GM23338 (cell line): Measurements from ENCODE around the gene TAF1D. TPM values are rescaled to one million over a fixed set of nuclear protein-coding genes. Genes with fewer than 3 reads are reported as not detected.

Experiments
- ATAC-seq: fragments of 200-7000 bp; cut with Tn5 transposase; 3 replicates; pipeline ENCODE4 v1.9.1; 2020
- DNase-seq: peaks from one replicate; pipeline ENCODE4 v3.0.0-alpha.2; 2015; ENCODE audit warnings: low spot score
- H2AFZ ChIP-seq: fragments of 200-600 bp; sonication (generic); 2 replicates; pipeline ENCODE4 v1.8.0; 2016; ENCODE audit warnings: antibody characterized with exemption, mild to moderate bottlenecking, moderate library complexity
- H3F3A ChIP-seq: fragments of 200-600 bp; sonication (generic); replicated peaks from 2 replicates; pipeline ENCODE4 v1.8.0; 2017; ENCODE audit warnings: antibody characterized with exemption, mixed run types, low read depth
- H3K27ac ChIP-seq: fragments of 200-600 bp; sonication (generic); 2 replicates; pipeline ENCODE4 v1.6.1; 2016; ENCODE audit warnings: low read depth
- H3K27me3 ChIP-seq: fragments of 200-600 bp; sonication (generic); 2 replicates; pipeline ENCODE4 v1.8.0; 2016; ENCODE audit warnings: mild to moderate bottlenecking, mixed run types, moderate library complexity; ENCODE audit not compliant: insufficient read depth
- H3K36me3 ChIP-seq: fragments of 200-600 bp; sonication (generic); 2 replicates; pipeline ENCODE4 v1.8.0; 2016; ENCODE audit warnings: mild to moderate bottlenecking; ENCODE audit not compliant: insufficient read depth
- H3K4me1 ChIP-seq: fragments of 200-600 bp; sonication (generic); 2 replicates; pipeline ENCODE4 v1.8.0; 2016; ENCODE audit warnings: mild to moderate bottlenecking, moderate library complexity; ENCODE audit not compliant: insufficient read depth
- H3K4me2 ChIP-seq: fragments of 200-600 bp; sonication (generic); 2 replicates; pipeline ENCODE4 v1.7.1; 2017; ENCODE audit warnings: mixed run types
- H3K4me3 ChIP-seq: fragments of 200-600 bp; sonication (generic); 2 replicates; pipeline ENCODE4 v1.6.1; 2016; ENCODE audit warnings: mixed run types
- H3K79me2 ChIP-seq: fragments of 200-600 bp; sonication (generic); replicated peaks from 2 replicates; pipeline ENCODE4 v1.8.0; 2017; ENCODE audit warnings: mild to moderate bottlenecking; ENCODE audit not compliant: insufficient read depth
- H3K9me2 ChIP-seq: fragments of 200-600 bp; sonication (generic); 2 replicates; pipeline ENCODE4 v1.8.0; 2017; ENCODE audit not compliant: insufficient read depth
- H4K20me1 ChIP-seq: fragments of 200-600 bp; sonication (generic); replicated peaks from 2 replicates; pipeline ENCODE4 v1.8.0; 2017; ENCODE audit warnings: mild to moderate bottlenecking; ENCODE audit not compliant: insufficient read depth
- H3K27ac Mint-ChIP-seq: 2 replicates; pipeline ENCODE4 v1.8.0; 2020; ENCODE audit warnings: inconsistent platforms, mild to moderate bottlenecking, moderate library complexity, mixed read lengths
- H3K27me3 Mint-ChIP-seq: 3 replicates; pipeline ENCODE4 v1.8.0; 2022; ENCODE audit warnings: low read depth, mild to moderate bottlenecking, moderate library complexity, mixed read lengths, inconsistent platforms; ENCODE audit not compliant: insufficient read depth, poor library complexity
- H3K36me3 Mint-ChIP-seq: 3 replicates; pipeline ENCODE4 v1.8.0; 2021; ENCODE audit warnings: low read depth, mild to moderate bottlenecking, inconsistent platforms, moderate library complexity, mixed read lengths
- H3K4me1 Mint-ChIP-seq: 3 replicates; pipeline ENCODE4 v1.8.0; 2020; ENCODE audit warnings: mild to moderate bottlenecking, inconsistent platforms, mixed read lengths
- H3K4me3 Mint-ChIP-seq: 3 replicates; pipeline ENCODE4 v1.8.0; 2021; ENCODE audit warnings: moderate library complexity, mild to moderate bottlenecking, inconsistent platforms, mixed read lengths
- H3K9me3 Mint-ChIP-seq: 3 replicates; pipeline ENCODE4 v1.8.0; 2020; ENCODE audit warnings: moderate library complexity, mild to moderate bottlenecking, inconsistent platforms, mixed read lengths
- CREB1 ChIP-seq: fragments of 250-450 bp; sonication (Bioruptor Pico); IDR thresholded peaks from 2 replicates; pipeline ENCODE4 v1.5.0; 2020; ENCODE audit warnings: low read depth, mild to moderate bottlenecking, moderate library complexity
- EZH2 ChIP-seq: fragments of 200-600 bp; sonication (generic); IDR thresholded peaks from one replicate; pipeline ENCODE4 v1.8.0; 2017; ENCODE audit warnings: antibody characterized with exemption, mild to moderate bottlenecking, low read depth; ENCODE audit not compliant: unreplicated experiment
- EZH2phosphoT487 ChIP-seq: fragments of 200-600 bp; sonication (generic); IDR thresholded peaks from one replicate; pipeline ENCODE4 v1.8.1; 2018; ENCODE audit warnings: antibody characterized with exemption; ENCODE audit not compliant: unreplicated experiment
- JUNB ChIP-seq: IDR thresholded peaks from one replicate; pipeline ENCODE4 v1.6.1; 2016; ENCODE audit warnings: antibody characterized with exemption; ENCODE audit not compliant: unreplicated experiment
- REST ChIP-seq: IDR thresholded peaks from one replicate; pipeline ENCODE4 v1.6.1; 2018; ENCODE audit warnings: antibody characterized with exemption; ENCODE audit not compliant: unreplicated experiment
- STAT1 ChIP-seq: IDR thresholded peaks from one replicate; pipeline ENCODE4 v1.6.1; 2016; ENCODE audit warnings: antibody characterized with exemption; ENCODE audit not compliant: unreplicated experiment
- ZNF114 ChIP-seq: fragments of 250-450 bp; sonication (Bioruptor Pico); IDR thresholded peaks from 2 replicates; pipeline ENCODE4 v1.5.0; 2020; ENCODE audit warnings: mild to moderate bottlenecking, moderate library complexity
- ZNF331 ChIP-seq: fragments of 250-450 bp; sonication (Bioruptor Pico); IDR thresholded peaks from 2 replicates; pipeline ENCODE4 v1.5.0; 2020; ENCODE audit warnings: low read depth, mild to moderate bottlenecking, moderate library complexity
- polyA plus RNA-seq: library from polyadenylated mRNA; unstranded; fragments of >200 nt; fragmentation: Nextera tagmentation; extraction: Ambion mirVana; gene quantifications from 2 replicates; pipeline ENCODE4 v1.2.1, GENCODE V29; 2016
- total RNA-seq: library from RNA; depleted of rRNA; stranded (reverse); fragments of >200 nt; shearing (Covaris generic); gene quantifications from 2 replicates; pipeline ENCODE4 v1.2.3, GENCODE V29; 2014
- TF ChIP-seq, protein P1 (sequence below): fragments of 250-450 bp; sonication (Bioruptor Pico); IDR thresholded peaks from 2 replicates; pipeline ENCODE4 v1.5.0; 2020; ENCODE audit warnings: mild to moderate bottlenecking, moderate library complexity

Gene TAF1D
- total and polyA plus RNA-seq, 2 experiments from 2014 or later = 240 to 246 TPM

- no peak for DNase-seq
These were observed 43.7 kb downstream of the TAF1D start for GRCh38 chr11:93697611-93698010.

More at GRCh38 chr11:93697611-93698010, 43.7 kb downstream of the TAF1D start:
- Histone ChIP-seq H3F3A (no peaks in the 10 kb centered on the region), H4K20me1 (0 out of 2 replicates have a peak, but pooled peaks cover 4% of the 10 kb centered on the region), H2AFZ (no peak overlapping the region), H3K27me3 (no peaks in the 10 kb centered on the region), H3K27ac (no peak overlapping the region), H3K4me2 (no peak overlapping the region), H3K4me3 (no peak overlapping the region), H3K79me2 (no peaks in the 10 kb centered on the region), H3K9me2 (no peaks in the 10 kb centered on the region), H3K36me3 (peaks cover 62% of the 10 kb centered on the region), H3K4me1 (no peaks in the 10 kb centered on the region)
- H3K4me3 Mint-ChIP-seq = no peak overlapping the region
- TF ChIP-seq STAT1 (no peak), CREB1 (no peak), ZNF331 (CRISPR knock-in tag) (no peak), JUNB (no peak), EZH2 (no peak), REST (no peak), EZH2phosphoT487 (no peak), ZNF114 (CRISPR knock-in tag) (no peak)
- TF ChIP-seq, protein P1, sequence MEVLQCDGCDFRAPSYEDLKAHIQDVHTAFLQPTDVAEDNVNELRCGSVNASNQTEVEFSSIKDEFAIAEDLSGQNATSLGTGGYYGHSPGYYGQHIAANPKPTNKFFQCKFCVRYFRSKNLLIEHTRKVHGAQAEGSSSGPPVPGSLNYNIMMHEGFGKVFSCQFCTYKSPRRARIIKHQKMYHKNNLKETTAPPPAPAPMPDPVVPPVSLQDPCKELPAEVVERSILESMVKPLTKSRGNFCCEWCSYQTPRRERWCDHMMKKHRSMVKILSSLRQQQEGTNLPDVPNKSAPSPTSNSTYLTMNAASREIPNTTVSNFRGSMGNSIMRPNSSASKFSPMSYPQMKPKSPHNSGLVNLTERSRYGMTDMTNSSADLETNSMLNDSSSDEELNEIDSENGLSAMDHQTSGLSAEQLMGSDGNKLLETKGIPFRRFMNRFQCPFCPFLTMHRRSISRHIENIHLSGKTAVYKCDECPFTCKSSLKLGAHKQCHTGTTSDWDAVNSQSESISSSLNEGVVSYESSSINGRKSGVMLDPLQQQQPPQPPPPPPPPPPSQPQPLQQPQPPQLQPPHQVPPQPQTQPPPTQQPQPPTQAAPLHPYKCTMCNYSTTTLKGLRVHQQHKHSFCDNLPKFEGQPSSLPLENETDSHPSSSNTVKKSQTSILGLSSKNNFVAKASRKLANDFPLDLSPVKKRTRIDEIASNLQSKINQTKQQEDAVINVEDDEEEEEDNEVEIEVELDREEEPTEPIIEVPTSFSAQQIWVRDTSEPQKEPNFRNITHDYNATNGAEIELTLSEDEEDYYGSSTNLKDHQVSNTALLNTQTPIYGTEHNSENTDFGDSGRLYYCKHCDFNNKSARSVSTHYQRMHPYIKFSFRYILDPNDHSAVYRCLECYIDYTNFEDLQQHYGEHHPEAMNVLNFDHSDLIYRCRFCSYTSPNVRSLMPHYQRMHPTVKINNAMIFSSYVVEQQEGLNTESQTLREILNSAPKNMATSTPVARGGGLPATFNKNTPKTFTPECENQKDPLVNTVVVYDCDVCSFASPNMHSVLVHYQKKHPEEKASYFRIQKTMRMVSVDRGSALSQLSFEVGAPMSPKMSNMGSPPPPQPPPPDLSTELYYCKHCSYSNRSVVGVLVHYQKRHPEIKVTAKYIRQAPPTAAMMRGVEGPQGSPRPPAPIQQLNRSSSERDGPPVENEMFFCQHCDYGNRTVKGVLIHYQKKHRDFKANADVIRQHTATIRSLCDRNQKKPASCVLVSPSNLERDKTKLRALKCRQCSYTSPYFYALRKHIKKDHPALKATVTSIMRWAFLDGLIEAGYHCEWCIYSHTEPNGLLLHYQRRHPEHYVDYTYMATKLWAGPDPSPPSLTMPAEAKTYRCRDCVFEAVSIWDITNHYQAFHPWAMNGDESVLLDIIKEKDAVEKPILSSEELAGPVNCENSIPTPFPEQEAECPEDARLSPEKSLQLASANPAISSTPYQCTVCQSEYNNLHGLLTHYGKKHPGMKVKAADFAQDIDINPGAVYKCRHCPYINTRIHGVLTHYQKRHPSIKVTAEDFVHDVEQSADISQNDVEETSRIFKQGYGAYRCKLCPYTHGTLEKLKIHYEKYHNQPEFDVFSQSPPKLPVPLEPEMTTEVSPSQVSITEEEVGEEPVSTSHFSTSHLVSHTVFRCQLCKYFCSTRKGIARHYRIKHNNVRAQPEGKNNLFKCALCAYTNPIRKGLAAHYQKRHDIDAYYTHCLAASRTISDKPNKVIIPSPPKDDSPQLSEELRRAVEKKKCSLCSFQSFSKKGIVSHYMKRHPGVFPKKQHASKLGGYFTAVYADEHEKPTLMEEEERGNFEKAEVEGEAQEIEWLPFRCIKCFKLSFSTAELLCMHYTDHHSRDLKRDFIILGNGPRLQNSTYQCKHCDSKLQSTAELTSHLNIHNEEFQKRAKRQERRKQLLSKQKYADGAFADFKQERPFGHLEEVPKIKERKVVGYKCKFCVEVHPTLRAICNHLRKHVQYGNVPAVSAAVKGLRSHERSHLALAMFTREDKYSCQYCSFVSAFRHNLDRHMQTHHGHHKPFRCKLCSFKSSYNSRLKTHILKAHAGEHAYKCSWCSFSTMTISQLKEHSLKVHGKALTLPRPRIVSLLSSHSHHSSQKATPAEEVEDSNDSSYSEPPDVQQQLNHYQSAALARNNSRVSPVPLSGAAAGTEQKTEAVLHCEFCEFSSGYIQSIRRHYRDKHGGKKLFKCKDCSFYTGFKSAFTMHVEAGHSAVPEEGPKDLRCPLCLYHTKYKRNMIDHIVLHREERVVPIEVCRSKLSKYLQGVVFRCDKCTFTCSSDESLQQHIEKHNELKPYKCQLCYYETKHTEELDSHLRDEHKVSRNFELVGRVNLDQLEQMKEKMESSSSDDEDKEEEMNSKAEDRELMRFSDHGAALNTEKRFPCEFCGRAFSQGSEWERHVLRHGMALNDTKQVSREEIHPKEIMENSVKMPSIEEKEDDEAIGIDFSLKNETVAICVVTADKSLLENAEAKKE = no peak
- ATAC-seq = no peak
- H3K27me3 Mint-ChIP-seq = no peaks in the 10 kb centered on the region
- no peak overlapping the region for H3K27ac Mint-ChIP-seq
- H3K4me1 Mint-ChIP-seq = no peaks in the 10 kb centered on the region
- H3K36me3 Mint-ChIP-seq = peaks cover 64% of the 10 kb centered on the region
- no peaks in the 10 kb centered on the region for H3K9me3 Mint-ChIP-seq
